ENCODE measurements around the gene DNASE1L2.

DNASE1L2 gene

GRCh38 chr16:2271848-2272461, 35.7 kb downstream of the DNASE1L2 start:
- DNase-seq = no peak

DNA sequence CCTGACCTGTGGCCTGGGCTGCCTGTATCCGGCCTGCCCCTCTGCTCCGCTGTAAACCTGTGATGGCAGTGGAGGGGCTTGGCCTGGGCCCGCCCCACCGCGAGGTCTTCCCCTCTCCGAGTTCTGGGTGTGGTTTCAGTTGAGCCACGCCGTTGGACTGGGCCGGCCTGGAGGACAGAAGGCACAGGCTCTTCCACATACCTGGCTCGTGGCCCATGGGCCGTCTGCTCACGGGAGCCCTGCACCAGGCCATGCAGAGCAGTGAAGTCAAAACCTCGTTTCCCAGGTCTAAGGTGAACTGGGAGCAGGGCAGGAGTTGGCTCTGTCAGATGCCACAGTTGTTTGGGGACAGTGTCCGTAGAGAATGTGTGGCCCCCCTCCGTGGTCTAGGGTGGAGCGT, 37.2 kb downstream of the DNASE1L2 start:
- DNase-seq = no peak

- DNase-seq = no peak
Measured at GRCh38 chr16:2273931-2274330, 37.7 kb downstream of the DNASE1L2 start.

GRCh38 chr16:2275476-2276367, 39.5 kb downstream of the DNASE1L2 start:
- DNase-seq = no peak

DNA sequence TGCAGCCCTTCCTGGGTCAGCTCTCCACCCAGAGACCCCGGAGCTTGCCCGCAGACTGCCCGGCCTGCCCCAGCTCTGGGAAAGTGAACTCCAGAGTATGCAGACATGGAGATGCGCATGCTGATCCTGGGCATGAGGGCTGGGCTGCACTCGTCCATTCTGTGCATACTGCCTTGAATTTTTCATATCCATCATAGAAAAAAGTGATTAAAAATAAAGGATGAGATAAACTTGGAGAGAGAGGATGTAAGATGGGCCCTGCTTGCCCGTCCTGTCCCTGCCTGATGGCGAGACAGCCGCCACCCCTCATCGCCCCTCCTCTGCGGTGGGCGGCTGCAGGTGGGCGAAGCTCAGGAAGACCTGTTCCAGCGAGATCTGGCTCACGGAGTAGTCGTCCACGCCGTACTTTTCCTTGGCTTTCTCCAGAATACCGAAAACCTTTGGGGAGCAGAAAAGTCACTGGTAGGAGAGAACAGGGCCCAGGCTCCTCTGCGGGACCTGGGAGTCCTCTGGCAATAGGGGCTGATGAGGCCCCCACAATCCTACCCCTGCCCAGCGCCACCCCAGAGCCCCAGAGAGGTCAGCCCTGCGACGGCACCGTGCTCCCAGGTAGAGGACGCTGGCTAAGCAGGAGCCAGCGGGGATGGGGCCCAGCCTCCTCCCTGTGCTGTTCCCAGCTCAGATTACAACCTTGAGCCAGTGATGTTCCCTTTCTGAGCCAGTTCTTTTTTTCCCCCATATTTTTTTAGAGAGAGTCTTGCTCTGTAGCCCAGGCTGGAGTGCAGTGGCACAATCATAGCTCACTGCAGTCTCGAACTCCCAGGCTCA, 40.3 kb downstream of the DNASE1L2 start:
- no peak for DNase-seq

DNA sequence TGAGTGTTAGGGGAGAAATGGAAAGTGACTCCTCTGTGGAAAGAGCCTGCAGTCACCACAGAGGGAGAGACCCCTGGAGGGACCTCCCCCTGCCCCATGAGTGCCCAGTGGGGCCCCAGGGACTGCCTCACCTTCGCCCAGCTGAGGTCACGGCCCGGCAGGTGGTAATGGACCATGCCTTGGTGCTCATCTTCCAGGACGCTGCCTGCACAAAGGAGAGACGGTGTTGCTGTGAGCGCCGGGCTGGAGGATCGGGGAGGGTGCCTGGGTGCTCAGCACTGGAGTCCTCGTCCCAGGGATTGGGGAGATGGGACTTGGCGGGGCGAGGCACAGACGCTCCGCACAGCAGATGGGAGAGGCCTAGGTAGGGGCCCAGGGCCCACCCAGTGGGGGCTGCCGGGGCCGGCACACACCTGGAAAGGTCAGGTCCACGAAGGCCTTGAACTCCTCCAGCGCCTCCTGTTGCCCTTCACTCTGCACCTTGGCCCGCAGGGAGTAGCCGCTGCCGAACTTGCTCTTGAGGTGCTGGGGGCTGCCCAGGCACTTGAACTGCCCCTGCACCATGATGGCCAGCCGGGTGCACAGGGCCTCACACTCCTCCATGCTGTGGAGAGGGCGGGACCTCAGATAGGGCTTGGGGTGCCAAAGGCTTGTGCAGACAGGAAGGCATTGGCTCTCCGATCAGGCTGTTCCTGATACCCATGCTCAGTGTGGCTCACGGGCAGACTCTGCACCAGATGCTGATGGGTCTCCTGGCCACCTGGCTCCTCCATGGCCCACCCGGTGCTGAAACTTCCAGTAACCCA, 41.4 kb downstream of the DNASE1L2 start:
- no peak for DNase-seq

DNA sequence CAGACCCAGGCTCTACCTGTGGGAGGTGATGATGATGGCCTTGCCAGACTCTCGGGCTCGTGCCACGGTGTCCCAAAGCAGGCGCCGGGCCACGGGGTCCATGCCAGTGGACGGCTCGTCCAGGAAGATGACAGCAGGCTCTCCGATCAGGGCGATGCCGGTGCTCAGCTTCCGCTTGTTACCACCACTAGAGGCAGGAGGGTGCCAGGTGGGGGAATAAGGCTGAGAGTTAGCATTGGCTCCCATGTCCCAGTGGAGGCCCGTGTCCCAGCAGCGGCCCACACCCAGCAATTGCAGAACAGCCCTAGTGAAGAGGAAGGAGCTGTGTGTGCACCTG, 42.0 kb downstream of the DNASE1L2 start:
- no peak for DNase-seq

GRCh38 chr16:2278956-2279800, 42.9 kb downstream of the DNASE1L2 start:
- no peak for DNase-seq

DNA sequence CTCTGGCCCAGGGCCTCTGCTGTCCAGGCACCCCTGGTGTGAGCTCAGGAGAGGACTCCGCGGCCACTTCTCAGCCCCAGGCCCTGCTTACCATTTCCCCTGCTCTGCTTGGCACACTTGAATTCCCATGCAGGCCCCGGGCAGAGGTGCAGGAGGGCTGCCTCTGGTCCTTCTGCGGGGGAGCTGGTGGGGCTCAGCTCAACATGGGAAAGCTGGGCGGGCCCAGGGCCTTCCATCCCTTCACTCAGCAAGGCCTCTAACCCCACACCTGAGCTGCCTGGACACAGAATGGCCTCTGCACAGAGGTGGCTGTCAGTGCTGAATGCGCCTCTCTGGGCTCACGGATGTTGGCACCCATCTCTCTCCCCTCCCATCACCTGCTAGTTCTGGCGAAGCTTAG, 44.2 kb downstream of the DNASE1L2 start:
- DNase-seq = no peak

DNA sequence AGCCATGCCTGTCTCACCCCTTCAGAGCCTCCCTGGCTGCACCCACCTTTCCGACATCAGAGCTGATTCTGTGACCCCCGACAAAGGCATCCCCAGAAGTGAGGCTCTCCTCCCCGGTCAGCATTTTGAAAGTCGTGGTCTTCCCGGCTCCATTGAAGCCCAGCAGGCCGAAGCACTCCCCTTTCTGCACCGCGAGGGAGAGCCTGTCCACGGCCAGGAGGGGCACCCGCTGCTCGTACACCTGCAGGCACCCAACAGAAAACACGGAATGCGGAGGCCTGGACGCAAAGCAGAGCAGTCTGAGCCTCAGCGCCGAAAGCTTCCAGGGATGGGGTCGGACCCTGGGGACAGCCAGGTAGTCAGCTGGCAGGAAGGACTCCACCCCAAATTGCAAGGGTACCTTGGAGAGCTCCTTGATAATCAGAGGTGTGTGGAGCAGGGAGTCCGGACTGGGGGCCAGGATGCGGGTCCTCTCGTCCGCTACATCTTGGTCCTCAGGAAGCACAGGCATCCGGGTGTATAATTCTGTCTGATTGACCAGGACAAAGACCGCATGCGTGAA, 44.8 kb downstream of the DNASE1L2 start:
- DNase-seq = no peak

DNA sequence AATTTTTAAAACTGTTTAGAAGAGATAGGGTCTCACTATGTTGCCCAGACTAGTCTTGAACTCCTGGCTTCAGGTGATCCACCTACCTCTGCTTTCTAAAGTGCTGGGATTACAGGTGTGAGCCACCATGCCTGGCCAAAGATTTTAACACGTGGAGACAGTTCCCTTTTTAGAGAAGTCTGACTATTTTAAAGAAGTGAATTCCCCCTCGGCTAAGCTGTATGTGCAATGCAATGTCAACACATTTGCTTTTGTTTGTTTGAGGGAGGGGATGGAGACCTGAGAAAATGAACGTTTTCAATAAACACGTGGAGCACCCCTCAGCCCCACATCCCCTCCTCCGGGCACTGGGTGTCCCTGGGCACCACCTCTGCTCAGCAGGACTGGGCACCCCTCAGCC, 46.0 kb downstream of the DNASE1L2 start:
- DNase-seq = no peak

DNA sequence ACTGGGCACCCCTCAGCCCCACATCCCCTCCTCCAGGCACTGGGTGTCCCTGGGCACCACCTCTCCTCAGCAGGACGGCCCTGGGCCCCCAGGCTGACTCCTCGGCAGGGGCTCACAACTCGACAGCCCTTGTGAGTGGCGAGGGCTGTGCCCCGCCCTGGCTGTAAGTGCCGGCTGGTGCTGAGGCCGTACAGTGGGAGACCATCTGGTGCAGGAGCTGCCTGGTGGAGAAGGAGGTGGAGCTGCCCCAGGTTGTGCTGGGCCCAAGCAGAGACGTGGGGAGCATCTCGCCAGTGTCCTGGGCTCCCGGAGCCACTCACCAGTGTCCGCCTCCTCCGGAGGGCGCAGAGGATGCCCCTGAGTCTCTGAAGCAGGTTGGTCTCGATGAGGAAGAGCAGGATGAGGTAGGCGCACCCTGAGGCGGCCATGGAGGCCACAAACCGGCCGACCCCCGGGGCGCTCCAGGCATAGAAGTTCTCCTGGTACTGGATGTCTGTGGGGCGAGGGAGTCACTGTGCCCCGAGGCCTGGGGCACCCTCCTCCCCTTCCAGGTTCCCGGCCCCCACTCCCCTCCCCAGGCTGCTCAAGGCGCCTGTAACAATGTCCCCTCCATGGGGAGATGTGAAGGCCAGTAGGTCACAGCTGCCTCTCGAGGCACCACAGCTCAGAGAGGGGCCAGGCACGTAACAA, 46.8 kb downstream of the DNASE1L2 start:
- DNase-seq = no peak

DNA sequence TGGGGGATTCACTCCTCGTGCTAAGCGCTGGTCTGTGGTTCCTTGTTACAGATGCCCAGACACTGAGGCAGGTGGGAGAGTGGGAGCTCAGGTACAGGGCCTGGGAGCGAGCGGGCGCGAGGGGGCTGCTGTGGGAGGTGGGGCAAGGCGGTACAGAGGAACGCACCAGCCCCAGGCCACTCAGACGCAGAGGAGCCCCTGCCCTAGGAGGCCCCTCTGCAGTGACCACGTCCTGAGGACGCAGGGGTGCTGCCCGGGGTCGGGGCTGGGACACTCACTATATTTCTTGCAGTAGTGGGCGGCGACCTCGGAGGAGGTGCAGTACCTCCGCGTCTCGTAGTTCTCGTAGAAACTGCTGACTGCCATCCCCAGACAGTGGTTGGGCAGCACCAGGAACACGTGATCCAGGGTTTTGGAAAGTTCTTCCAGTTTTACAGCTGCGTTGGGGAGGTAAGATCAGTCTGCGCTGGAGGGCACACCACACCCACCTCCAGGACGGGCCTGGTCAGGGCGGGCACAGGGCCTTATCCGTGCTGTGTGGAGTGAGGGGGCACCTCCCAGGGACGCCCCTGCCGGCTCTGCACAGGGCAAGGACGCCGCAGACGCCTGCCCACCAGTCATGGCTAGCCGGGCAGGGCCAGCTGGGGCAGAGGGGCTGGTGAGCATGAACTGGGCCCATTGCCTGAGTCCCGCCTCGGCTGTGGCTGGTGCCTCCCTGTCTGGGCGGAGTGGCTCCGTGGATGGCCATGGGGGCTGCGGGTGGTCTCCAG, 47.9 kb downstream of the DNASE1L2 start:
- DNase-seq = no peak

GRCh38 chr16:2284797-2285576, 48.7 kb downstream of the DNASE1L2 start:
- DNase-seq = no peak

GRCh38 chr16:2285731-2286191, 49.5 kb downstream of the DNASE1L2 start:
- DNase-seq = no peak

DNA sequence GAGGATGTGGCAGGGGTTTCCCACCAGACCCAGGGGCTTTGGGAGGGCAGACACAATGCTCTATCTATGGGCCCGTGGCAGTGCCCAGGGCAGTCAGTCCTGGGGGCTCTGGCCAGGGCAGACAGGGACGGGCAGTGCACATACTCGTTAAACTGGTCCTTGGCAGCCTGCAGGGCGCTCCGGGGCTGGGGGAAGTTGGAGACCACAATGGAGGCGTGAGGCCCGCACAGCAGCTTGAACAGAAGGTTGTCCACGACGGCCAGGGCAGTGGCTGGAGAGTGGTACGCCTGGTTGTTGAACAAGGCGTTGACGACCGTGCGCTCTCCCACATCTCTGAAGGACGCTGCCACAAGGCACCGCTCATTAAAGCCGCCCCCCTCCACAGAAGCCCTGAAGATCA, 50.3 kb downstream of the DNASE1L2 start:
- no peak for DNase-seq

DNA sequence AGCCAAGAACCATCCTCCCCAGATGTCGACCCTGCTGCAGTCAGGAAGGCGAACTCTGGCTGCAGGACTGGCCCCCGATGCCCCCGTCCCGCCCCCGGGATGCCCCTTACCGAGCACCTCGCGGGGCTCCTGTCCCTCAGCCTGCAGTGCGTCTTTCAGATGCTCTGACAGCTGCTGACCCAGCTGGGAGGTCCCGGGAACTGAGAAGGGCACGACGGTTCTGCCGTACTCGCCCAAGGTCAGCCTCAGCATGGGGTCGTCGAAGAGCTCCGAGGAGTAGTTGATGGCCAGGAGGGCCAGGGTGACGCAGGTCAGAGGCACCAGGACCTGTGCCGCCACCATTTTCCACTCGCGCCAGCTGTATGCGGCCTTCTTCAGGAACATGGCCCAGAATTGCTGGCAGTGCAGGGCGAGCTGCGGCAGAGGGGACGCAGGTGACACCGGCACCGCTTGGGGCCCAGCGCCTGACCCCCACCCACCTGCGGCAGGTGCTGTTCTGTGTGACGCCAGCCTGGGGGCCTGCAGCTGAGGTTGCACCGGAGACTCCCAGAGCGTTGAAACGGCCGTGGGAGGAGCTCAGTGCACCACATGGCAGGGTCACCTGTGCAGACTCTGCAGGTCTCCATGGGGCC, 51.8 kb downstream of the DNASE1L2 start:
- DNase-seq = no peak

All from OCI-M1 (cell line).